ENCODE data around the gene NFKBIE.

DNA sequence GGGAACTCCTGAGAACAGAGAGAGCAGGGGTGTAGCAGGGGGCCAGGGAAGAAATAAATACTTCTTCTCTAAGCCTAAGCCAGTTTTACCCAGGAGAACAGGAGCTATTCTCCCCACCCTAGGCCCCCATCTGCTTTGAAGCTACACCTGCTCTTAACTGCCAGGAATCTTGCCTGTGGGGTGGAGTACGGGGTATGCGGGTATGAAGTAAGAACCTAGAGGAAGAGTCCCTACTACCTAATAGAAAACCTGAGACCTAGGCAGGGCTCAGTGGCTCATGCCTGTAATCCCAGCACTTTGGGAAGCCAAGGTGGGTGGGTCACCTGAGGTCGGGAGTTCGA lies 40.4 kb downstream of the NFKBIE start:
- TF ChIP-seq, protein P1, sequence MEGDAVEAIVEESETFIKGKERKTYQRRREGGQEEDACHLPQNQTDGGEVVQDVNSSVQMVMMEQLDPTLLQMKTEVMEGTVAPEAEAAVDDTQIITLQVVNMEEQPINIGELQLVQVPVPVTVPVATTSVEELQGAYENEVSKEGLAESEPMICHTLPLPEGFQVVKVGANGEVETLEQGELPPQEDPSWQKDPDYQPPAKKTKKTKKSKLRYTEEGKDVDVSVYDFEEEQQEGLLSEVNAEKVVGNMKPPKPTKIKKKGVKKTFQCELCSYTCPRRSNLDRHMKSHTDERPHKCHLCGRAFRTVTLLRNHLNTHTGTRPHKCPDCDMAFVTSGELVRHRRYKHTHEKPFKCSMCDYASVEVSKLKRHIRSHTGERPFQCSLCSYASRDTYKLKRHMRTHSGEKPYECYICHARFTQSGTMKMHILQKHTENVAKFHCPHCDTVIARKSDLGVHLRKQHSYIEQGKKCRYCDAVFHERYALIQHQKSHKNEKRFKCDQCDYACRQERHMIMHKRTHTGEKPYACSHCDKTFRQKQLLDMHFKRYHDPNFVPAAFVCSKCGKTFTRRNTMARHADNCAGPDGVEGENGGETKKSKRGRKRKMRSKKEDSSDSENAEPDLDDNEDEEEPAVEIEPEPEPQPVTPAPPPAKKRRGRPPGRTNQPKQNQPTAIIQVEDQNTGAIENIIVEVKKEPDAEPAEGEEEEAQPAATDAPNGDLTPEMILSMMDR (IDR thresholded peaks at IDR 0.05; ENCODE audit: poor library complexity) = no peak
- TF ChIP-seq EZH2phosphoT487 (IDR thresholded peaks at IDR 0.05; ENCODE audit: low read depth, severe bottlenecking, unreplicated experiment) = no peak

Data from hepatocyte (in vitro differentiated cells).